ENCODE measurements around the gene CHD9. TPM values are rescaled to one million over a fixed set of nuclear protein-coding genes. Genes with fewer than 3 reads are reported as not detected.
A peak's percentile ranks its signal among the peaks of the same experiment; 100 is the strongest.

CHD9 gene
- total and polyA plus RNA-seq, 9 of the 15 experiments (the other 6 are each of a cell fraction or from before 2014, with no cell fraction given): 29.0 to 69.3 (median 40.6) TPM

DNA sequence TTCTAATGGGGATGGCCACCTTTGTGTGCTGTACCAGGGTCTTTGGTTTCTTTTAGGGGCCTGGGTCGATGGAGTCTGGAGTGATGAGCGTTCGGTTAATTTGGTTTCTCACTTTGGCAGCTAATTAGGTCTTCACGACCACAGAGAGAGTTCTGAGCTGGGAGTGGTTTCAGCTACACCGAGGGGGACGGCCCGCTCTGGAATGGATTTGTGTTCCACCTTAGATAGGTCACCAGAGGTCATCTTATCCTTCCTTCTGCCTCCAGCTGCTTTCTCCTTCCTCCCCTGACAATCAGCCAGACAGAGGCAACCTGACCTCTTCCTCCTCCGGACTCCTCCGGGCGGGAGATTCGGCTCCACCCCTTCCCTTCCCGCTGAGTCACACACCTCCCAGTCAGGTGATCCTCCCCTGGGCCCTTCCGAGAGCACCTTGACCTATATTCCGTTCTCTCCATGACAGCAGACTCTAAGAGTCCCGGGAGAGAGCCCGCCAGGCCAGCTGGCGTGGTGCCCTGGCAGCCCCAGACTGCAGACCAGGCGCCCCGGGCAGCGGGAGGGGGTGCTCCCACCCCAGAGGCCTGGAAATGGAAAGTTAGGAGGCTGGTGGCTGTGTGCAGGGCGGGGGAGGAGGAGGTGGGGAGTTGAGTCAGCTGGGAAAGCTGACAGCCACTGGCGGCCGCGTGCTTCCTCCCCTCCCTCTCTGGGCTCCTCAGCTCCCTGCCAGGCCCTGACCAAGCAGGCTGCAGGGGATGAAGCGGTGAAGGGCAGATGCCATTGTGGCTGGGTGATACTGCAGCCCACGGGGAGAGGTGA is 44.7 kb downstream of the CHD9 start (continued):
- TF ChIP-seq HDAC1 (IDR thresholded peaks at IDR 0.05) (peak in 1 of 2 experiments; percentile 96; a peak in 3 of 4 replicates), MXI1 (IDR thresholded peaks at IDR 0.05; ENCODE audit: low read depth, low read length) (peak; percentile 78), ZC3H11A (IDR thresholded peaks at IDR 0.05; ENCODE audit: low read depth, low read length) (no peak), ATF1 (CRISPR knock-in tag; IDR thresholded peaks at IDR 0.05) (no peak), ATF1 (tag; IDR thresholded peaks at IDR 0.05) (peak; percentile 62), MAFG (tag; conservative IDR thresholded peaks at IDR 0.05) (peak; percentile 82), CXXC5 (CRISPR knock-in tag; IDR thresholded peaks at IDR 0.05) (peak; percentile 43; the same call in 1 of the 2 replicates), MYNN (IDR thresholded peaks at IDR 0.05) (peak; percentile 39; the same call in 1 of the 2 replicates), MYNN (CRISPR knock-in tag; IDR thresholded peaks at IDR 0.05) (no peak), PHB (CRISPR knock-in tag; IDR thresholded peaks at IDR 0.05) (no peak), TAL1 (IDR thresholded peaks at IDR 0.05) (peak; percentile 38; the same call in 1 of the 2 replicates), ZC3H8 (IDR thresholded peaks at IDR 0.05) (no peak), LEF1 (IDR thresholded peaks at IDR 0.05) (peak; percentile 52; the same call in 1 of the 2 replicates), ZNF263 (CRISPR knock-in tag; IDR thresholded peaks at IDR 0.05; ENCODE audit: borderline replicate concordance) (peak; percentile 95), RFX7 (CRISPR knock-in tag; IDR thresholded peaks at IDR 0.05) (no peak), PHF8 (IDR thresholded peaks at IDR 0.05; ENCODE audit: borderline replicate concordance, low read length) (peak; percentile 54; the same call in 1 of the 2 replicates)
- TF ChIP-seq, protein P1, sequence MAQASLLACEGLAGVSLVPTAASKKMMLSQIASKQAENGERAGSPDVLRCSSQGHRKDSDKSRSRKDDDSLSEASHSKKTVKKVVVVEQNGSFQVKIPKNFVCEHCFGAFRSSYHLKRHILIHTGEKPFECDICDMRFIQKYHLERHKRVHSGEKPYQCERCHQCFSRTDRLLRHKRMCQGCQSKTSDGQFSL (CRISPR knock-in tag; IDR thresholded peaks at IDR 0.05): no peak
- TF ChIP-seq, protein P1 (tag; IDR thresholded peaks at IDR 0.05): peak in 1 of 2 experiments; percentile 2; a peak in 1 of 4 replicates
- TF ChIP-seq, protein P2, sequence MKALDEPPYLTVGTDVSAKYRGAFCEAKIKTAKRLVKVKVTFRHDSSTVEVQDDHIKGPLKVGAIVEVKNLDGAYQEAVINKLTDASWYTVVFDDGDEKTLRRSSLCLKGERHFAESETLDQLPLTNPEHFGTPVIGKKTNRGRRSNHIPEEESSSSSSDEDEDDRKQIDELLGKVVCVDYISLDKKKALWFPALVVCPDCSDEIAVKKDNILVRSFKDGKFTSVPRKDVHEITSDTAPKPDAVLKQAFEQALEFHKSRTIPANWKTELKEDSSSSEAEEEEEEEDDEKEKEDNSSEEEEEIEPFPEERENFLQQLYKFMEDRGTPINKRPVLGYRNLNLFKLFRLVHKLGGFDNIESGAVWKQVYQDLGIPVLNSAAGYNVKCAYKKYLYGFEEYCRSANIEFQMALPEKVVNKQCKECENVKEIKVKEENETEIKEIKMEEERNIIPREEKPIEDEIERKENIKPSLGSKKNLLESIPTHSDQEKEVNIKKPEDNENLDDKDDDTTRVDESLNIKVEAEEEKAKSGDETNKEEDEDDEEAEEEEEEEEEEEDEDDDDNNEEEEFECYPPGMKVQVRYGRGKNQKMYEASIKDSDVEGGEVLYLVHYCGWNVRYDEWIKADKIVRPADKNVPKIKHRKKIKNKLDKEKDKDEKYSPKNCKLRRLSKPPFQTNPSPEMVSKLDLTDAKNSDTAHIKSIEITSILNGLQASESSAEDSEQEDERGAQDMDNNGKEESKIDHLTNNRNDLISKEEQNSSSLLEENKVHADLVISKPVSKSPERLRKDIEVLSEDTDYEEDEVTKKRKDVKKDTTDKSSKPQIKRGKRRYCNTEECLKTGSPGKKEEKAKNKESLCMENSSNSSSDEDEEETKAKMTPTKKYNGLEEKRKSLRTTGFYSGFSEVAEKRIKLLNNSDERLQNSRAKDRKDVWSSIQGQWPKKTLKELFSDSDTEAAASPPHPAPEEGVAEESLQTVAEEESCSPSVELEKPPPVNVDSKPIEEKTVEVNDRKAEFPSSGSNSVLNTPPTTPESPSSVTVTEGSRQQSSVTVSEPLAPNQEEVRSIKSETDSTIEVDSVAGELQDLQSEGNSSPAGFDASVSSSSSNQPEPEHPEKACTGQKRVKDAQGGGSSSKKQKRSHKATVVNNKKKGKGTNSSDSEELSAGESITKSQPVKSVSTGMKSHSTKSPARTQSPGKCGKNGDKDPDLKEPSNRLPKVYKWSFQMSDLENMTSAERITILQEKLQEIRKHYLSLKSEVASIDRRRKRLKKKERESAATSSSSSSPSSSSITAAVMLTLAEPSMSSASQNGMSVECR (CRISPR knock-in tag; IDR thresholded peaks at IDR 0.05): peak; percentile 90
- TF ChIP-seq, protein P3, sequence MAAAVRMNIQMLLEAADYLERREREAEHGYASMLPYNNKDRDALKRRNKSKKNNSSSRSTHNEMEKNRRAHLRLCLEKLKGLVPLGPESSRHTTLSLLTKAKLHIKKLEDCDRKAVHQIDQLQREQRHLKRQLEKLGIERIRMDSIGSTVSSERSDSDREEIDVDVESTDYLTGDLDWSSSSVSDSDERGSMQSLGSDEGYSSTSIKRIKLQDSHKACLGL (CRISPR knock-in tag; IDR thresholded peaks at IDR 0.05; ENCODE audit: borderline replicate concordance, poor library complexity, severe bottlenecking): peak; percentile 55
- TF ChIP-seq, protein P4, sequence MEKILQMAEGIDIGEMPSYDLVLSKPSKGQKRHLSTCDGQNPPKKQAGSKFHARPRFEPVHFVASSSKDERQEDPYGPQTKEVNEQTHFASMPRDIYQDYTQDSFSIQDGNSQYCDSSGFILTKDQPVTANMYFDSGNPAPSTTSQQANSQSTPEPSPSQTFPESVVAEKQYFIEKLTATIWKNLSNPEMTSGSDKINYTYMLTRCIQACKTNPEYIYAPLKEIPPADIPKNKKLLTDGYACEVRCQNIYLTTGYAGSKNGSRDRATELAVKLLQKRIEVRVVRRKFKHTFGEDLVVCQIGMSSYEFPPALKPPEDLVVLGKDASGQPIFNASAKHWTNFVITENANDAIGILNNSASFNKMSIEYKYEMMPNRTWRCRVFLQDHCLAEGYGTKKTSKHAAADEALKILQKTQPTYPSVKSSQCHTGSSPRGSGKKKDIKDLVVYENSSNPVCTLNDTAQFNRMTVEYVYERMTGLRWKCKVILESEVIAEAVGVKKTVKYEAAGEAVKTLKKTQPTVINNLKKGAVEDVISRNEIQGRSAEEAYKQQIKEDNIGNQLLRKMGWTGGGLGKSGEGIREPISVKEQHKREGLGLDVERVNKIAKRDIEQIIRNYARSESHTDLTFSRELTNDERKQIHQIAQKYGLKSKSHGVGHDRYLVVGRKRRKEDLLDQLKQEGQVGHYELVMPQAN (IDR thresholded peaks at IDR 0.05; ENCODE audit: borderline replicate concordance): peak; percentile 95
